Activated naive CD4-positive, alpha-beta T cell treated with anti-CD3 and anti-CD28 coated beads, Interleukin-2, amount 50 U/mL, for 24 hours (primary cell): Measurements from ENCODE around the gene TMEM9.

Experiments used
- H3K27ac Mint-ChIP-seq: one replicate; pipeline ENCODE4 v1.8.0; 2021; ENCODE audit warnings: mild to moderate bottlenecking, mixed read lengths
- H3K27me3 Mint-ChIP-seq: one replicate; pipeline ENCODE4 v1.8.0; 2021; ENCODE audit warnings: mixed read lengths
- H3K36me3 Mint-ChIP-seq: one replicate; pipeline ENCODE4 v1.8.0; 2021; ENCODE audit warnings: mixed read lengths
- H3K4me1 Mint-ChIP-seq: one replicate; pipeline ENCODE4 v1.8.0; 2021; ENCODE audit warnings: mixed read lengths
- H3K4me3 Mint-ChIP-seq: one replicate; pipeline ENCODE4 v1.8.0; 2021; ENCODE audit warnings: mild to moderate bottlenecking, mixed read lengths
- H3K9me3 Mint-ChIP-seq: one replicate; pipeline ENCODE4 v1.8.0; 2021; ENCODE audit warnings: mixed read lengths

TMEM9 gene

DNA sequence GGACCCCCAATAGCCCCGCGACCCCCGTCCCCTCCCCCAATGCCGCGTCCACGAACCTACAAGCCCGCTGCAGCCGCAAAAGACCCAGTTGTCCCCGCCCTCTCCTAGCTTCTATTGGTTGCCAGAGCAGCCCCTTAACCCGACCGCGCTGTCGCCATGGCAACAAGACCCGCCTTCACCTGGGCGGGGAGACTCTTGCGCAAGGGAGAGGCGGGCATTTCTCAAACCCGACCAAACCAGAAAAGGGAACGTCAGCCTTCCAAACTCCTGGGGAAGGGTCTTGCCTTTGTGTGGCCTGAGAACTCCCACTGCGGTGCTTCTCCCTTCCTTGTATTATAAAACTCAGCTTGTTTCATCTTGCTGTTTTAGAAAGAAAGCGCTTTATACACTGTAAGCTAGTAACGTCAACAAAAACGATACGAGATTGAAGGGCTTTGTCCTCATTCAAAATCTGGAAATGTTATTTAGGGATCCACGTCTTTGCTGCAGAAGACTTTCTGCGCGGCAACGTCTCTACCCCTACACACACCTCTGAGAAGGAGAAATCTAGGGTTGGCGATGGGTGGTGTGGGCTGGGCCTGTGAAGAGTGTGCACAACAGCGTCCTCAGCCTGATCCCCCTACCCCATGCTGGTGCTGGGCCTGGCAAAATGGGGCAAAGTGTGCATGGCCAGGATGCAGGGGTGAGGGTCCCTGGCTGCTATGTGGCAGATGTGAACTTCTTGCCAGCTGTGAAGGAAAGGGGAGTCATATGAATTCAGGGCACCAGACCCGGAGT lies at the start of gene TMEM9:
TMEM9 (minus strand) TSS at position 86 of the 777 bp plus-strand sequence. CDS start 551 bp downstream, outside the sequence.
- H3K4me3 Mint-ChIP-seq, result peak within 1 kb of the TSS; percentile 91
- H3K9me3 Mint-ChIP-seq, result no peaks in the 10 kb centered on the region
- no peaks in the 10 kb centered on the region for H3K27me3 Mint-ChIP-seq
- peaks cover 24% of the 10 kb centered on the region for H3K4me1 Mint-ChIP-seq
- peak within 1 kb of the TSS; percentile 84 for H3K27ac Mint-ChIP-seq
- no peaks in the 10 kb centered on the region for H3K36me3 Mint-ChIP-seq

DNA sequence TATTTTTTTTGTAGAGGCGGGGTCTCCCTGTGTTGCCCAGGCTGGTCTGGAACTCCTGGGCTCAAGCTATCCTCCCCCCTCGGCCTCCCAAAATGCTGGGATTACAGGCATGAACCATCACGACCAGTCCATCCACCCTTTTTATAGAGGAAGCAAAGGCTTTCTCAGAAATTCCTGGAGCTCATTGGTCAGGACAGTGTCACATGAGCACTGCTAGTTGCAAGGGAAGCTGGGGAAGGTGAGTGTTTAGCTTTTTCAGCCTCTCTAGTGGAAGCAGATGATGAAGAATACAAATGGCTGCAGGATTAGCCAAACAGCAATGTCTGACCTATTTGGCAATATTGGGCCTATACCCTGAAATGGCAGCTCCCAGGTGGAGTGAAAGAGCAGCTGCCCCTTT lies 44.3 kb upstream of the TMEM9 start:
- H3K4me1 Mint-ChIP-seq, result no peaks in the 10 kb centered on the region
- H3K27ac Mint-ChIP-seq, result no peak overlapping the region
- no peaks in the 10 kb centered on the region for H3K36me3 Mint-ChIP-seq
- H3K4me3 Mint-ChIP-seq, result no peak overlapping the region
- H3K9me3 Mint-ChIP-seq, result no peaks in the 10 kb centered on the region
- H3K27me3 Mint-ChIP-seq, result no peaks in the 10 kb centered on the region

DNA sequence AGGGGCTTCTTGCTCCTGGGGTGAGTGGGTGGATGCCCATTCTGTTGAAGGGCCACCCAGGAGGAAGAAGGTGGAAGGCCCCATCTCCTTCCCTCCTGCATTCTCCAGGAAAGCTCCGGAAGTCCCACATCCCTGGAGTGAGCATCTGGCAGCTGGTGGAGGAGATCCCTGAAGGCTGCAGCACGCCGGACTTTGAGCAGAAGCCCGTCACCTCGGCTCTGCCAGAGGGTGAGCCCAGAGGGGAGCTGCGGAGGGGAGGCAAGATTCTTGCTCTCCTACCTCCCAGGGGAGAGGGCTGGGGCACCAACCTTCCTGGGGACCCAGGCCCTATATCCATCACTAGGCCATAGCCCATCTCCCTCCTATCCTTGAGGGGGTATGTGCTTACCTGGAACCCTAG lies 39.8 kb upstream of the TMEM9 start:
- Mint-ChIP-seq H3K27ac (no peak overlapping the region), H3K36me3 (no peaks in the 10 kb centered on the region), H3K4me3 (no peak overlapping the region)

DNA sequence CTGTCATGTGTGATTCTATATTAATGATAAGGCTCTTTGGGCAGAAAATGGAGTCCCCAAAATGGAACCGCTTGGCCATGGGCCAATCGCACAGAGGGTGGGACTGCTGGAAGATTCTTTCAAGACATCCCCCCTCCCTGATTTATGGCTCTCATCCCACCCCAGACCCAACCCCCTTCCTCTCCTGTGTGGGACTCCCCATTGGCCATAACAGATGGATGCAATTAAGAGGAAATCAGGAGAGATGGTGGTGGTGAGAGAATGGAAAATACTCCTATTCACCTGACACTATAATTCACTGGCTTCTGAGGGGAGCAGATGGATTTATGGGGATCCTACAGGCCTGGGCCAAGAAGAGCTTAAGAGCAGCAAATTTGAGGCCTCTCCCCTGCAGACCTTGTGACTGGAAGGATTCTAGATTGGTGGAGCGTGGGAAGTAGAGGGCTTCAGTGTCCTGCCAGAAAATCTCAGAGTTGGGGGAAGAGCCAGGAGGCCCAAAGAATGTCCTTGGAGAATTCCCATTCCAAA lies 38.1 kb upstream of the TMEM9 start:
- H3K27me3 Mint-ChIP-seq, result peaks cover 3% of the 10 kb centered on the region

More for the DNA sequence above, 39.8 kb upstream of the TMEM9 start:
- Mint-ChIP-seq H3K4me1 (no peaks in the 10 kb centered on the region), H3K27me3 (peaks cover 3% of the 10 kb centered on the region), H3K9me3 (no peaks in the 10 kb centered on the region)

DNA sequence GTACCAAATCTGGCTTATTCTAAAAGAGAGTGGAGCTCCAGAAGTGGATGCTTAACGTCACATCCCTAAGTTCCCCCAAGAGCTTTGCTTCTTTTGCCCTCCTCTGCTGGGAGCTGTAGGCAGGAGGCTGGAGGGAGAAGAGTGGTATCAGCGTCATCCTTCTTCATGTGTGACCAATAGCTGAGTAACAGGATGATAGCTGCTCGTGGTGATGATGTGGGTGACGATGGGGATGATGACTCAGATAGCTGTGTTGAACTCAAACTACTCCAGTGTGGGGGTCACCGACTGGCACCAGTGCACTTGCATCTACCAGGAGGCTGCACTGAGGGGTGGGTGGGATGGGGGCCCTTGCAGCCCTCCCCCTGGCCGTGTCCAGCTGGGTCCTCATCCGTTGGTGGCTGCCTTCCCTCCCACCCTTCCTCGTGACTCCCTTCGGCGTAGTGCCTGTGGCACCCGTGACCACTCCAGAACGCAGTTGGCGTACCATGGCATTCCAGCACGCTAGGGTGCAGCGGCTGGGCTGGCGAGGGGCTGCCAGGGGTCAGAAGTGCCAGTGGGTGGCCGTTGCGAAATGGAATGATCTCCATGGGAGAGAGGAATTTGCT lies 37.5 kb upstream of the TMEM9 start:
- Mint-ChIP-seq H3K36me3 (no peaks in the 10 kb centered on the region), H3K27me3 (peaks cover 3% of the 10 kb centered on the region), H3K4me3 (no peak overlapping the region), H3K27ac (no peak overlapping the region), H3K4me1 (no peaks in the 10 kb centered on the region), H3K9me3 (no peaks in the 10 kb centered on the region)

More for the DNA sequence above, 38.1 kb upstream of the TMEM9 start:
- Mint-ChIP-seq H3K4me3 (no peak overlapping the region), H3K27ac (no peak overlapping the region), H3K36me3 (no peaks in the 10 kb centered on the region), H3K9me3 (no peaks in the 10 kb centered on the region), H3K4me1 (no peaks in the 10 kb centered on the region)

DNA sequence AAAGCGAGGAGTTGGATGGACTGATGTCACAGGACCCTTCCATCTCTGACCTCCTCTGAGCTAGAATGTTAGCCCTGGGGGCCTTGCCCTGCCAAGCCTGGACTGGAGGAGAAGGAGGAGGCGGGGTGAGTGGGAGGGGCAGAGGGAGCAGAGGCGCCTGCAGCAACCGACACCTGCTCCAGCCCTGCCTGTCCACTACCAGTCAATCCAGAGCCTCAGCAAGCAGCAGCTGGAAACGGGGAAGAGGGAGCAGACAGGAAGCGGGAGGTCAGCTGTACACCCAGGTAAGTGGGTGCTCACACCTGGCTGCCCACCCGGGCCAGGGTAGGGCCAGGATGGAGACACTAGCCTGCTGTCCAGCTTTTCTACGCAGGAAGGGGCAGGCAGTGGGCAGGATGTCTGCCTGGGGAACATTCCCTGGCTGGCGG lies 36.4 kb upstream of the TMEM9 start, which contains the start of gene IGFN1:
IGFN1 (plus strand) TSS at position 201 of the 428 bp plus-strand sequence. CDS start 2,470 bp downstream, outside the sequence.
- Mint-ChIP-seq H3K36me3 (no peaks in the 10 kb centered on the region), H3K27ac (no peak within 1 kb of the TSS), H3K4me3 (no peak within 1 kb of the TSS), H3K4me1 (no peaks in the 10 kb centered on the region), H3K9me3 (no peaks in the 10 kb centered on the region), H3K27me3 (peaks cover 3% of the 10 kb centered on the region)

DNA sequence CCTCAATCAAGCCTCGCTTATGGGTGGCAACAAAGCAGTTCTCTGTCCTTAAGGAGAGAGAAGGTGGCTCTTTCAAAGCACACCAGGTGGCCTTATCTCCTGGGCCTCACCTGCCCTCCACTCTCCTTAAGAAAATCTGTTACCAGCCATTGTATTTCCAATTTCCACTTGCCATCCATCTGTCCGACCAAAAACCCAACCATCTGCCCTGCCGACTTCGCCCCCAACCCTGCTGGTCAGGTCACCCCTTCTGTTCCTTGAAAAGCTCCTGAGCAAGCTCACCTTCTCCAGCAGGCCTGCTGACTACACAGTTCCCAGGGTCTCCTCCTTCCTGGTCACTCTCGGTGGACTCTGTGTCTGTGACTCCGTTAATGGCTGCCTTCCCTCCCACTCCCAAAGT lies 35.7 kb upstream of the TMEM9 start:
- Mint-ChIP-seq H3K36me3 (no peaks in the 10 kb centered on the region), H3K9me3 (no peaks in the 10 kb centered on the region), H3K27me3 (peaks cover 3% of the 10 kb centered on the region), H3K4me3 (no peak overlapping the region), H3K27ac (no peak overlapping the region), H3K4me1 (no peaks in the 10 kb centered on the region)

DNA sequence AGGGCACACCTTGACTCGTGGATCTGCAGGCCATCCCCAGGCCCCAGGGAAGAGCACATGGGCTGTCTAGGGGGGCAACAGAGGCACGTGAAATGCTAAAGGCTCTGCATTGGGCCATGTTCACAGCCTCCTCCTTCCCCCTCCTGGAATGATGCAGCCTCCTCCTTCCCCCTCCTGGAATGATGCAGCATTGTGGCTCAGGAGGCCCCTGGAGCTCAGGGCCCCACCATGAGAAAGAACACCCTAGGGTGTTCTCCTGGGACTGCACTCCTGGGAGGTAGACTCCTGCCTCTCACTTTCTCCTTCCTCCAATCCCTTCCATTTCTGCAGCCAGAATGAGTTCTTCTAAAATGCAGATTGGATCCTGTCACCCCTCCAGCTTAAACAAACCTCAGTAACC lies 34.8 kb upstream of the TMEM9 start:
- H3K36me3 Mint-ChIP-seq, result no peaks in the 10 kb centered on the region
- H3K4me3 Mint-ChIP-seq, result no peak overlapping the region
- no peaks in the 10 kb centered on the region for H3K9me3 Mint-ChIP-seq

DNA sequence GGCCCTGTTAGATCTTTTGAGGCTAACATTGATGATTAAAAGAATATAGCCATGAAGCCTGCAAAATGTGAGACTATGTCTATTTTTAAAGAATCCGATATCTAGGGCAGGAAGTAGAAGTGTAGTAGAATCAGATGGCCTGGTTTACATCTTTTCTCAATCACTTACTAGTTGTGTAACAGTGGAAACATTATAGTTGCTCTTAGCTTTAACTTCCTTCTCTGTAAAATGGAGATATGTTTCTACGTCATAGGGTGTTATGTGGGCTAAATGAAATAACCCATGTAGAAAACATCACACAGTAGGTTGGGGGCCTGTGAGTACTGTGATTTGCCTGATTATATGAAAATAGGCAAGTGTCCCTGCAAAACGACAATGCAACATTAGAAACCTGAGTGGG lies 31.9 kb upstream of the TMEM9 start:
- H3K4me1 Mint-ChIP-seq, result no peaks in the 10 kb centered on the region
- H3K4me3 Mint-ChIP-seq, result no peak overlapping the region
- H3K36me3 Mint-ChIP-seq, result peaks cover 2% of the 10 kb centered on the region
- H3K9me3 Mint-ChIP-seq, result no peaks in the 10 kb centered on the region
- H3K27me3 Mint-ChIP-seq, result peaks cover 12% of the 10 kb centered on the region
- no peak overlapping the region for H3K27ac Mint-ChIP-seq

More for the DNA sequence above, 34.8 kb upstream of the TMEM9 start:
- Mint-ChIP-seq H3K4me1 (no peaks in the 10 kb centered on the region), H3K27me3 (peaks cover 5% of the 10 kb centered on the region), H3K27ac (no peak overlapping the region)

DNA sequence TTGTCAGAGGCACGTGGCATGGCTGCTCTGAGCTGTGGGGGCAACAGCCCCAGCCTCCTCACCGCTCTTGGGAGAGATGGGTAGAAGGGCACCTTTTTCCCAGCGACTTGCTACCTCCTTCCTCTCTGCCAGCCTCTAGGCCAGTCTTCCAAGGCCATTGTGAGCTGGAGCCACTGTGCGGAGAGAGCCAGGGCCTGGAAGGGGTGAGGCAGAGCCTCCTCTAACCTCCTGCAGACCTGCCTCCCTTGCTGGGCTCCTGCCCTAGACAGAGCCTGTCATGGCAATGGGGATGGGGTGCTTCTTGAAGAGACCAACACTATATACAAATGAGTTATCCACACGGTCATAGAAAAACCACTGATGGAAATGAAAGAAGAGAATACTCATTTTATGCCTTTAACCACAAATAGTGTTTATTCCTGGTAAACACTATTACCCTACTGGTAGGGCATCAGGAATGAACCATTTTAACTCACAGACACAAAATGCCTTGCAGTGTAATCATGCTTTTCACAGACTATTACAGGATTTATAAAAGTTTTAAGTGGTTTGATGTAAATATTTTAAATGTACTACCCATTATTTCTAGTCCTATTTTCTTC lies 31.4 kb upstream of the TMEM9 start:
- peaks cover 12% of the 10 kb centered on the region for H3K27me3 Mint-ChIP-seq
- H3K36me3 Mint-ChIP-seq, result peaks cover 2% of the 10 kb centered on the region
- H3K4me1 Mint-ChIP-seq, result no peaks in the 10 kb centered on the region
- no peak overlapping the region for H3K27ac Mint-ChIP-seq
- no peak overlapping the region for H3K4me3 Mint-ChIP-seq
- H3K9me3 Mint-ChIP-seq, result no peaks in the 10 kb centered on the region

DNA sequence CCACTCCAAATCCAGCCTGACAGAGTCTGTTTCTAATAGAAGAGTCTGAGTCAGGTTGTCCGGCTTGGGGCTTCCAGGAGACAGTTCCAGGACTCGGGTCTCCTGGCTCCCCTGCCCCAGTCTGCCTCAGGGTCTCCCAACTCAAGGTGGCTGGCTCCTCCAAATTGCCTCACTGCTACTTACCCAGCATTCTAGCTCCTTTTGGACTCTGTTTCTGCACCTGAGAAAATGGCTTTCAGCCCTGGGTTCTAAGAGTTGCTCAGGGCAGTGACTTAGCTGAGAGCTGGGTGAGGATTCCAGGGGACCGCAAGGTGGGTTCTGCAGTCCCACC lies 30.8 kb upstream of the TMEM9 start:
- H3K36me3 Mint-ChIP-seq, result peaks cover 4% of the 10 kb centered on the region
- no peak overlapping the region for H3K4me3 Mint-ChIP-seq
- H3K27me3 Mint-ChIP-seq, result peaks cover 12% of the 10 kb centered on the region
- no peaks in the 10 kb centered on the region for H3K4me1 Mint-ChIP-seq
- no peak overlapping the region for H3K27ac Mint-ChIP-seq
- no peaks in the 10 kb centered on the region for H3K9me3 Mint-ChIP-seq

DNA sequence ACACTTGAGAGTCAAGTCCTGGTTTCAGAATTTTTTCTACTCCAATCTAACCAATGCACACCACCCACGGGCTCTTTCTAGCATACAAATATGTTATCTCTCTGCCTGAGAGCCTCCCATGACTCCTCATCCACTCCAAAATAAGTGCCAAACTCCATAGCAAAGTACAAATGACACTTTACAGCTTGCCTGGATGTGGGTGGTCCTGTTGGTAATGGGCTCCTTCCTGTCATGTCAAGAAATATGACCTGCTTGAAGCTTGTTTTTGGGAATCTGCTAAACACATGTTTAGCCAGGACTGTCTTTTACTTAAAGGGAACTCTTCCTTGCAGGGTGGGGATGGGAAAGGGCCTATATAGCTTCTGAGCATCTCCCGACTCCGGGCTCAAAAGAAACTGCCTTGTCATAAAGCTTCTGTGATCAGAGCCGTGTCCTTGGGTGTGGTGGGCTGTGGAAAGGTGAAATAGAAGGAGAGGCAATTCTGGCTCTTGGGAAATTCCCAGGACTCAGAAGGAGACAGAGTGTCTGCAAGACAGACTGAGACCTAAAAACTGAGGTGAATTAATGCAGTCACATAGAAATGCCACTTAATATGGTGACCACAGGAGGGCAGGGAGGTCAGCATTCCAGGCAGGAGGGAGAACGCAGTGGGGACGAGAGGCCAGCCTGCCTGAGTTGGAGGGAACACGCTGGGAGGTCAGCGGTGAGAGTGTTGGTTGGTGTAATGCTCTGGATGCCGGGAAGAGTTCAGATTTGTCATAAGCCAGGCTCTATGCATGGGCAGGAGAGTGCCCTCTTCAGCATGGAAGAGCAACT lies 30.2 kb upstream of the TMEM9 start:
- H3K27ac Mint-ChIP-seq, result no peak overlapping the region
- H3K36me3 Mint-ChIP-seq, result peaks cover 5% of the 10 kb centered on the region
- H3K4me1 Mint-ChIP-seq, result no peaks in the 10 kb centered on the region
- H3K4me3 Mint-ChIP-seq, result no peak overlapping the region
- no peaks in the 10 kb centered on the region for H3K9me3 Mint-ChIP-seq
- peaks cover 12% of the 10 kb centered on the region for H3K27me3 Mint-ChIP-seq

DNA sequence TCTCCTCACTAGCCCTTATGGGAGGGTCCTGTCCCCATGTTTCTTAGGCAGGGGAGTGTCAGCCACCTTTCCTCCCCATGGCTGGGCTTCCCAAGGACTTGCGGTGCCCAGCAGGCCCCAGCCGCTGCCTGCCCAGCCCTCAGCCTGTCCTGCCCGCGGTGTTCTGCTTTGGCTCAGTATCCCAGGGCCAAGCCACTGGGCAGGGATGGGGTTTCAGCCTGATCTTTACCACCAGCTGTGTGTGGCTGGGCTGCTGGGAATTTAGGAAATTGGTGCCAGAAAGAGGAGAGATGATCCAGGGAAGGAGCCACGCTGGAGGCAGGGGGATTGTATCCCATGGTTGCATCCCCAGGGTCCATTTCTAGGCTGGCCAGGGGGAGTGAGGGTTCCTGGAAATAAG lies 29.5 kb upstream of the TMEM9 start:
- no peak overlapping the region for H3K4me3 Mint-ChIP-seq
- H3K9me3 Mint-ChIP-seq, result no peaks in the 10 kb centered on the region
- peaks cover 10% of the 10 kb centered on the region for H3K27me3 Mint-ChIP-seq
- no peaks in the 10 kb centered on the region for H3K4me1 Mint-ChIP-seq
- peaks cover 5% of the 10 kb centered on the region for H3K36me3 Mint-ChIP-seq
- H3K27ac Mint-ChIP-seq, result no peak overlapping the region

DNA sequence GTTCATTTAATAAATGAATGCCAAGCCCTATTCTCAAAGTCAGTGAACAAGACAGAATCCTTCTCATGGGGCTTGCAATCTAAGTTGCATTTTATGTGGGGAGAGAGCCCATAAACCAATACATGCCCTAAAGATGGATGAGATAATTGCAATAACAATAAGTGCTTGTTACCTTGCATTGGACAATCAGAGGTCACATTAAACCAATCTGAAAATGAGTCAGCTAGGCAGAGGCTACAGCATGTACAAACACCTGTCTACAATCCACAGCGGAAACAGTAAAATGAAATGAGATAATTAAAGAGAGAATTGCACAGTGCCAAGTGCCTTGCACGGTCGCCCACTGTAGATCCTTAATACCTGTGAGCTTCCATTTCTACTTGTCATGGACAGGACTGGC lies 28.9 kb upstream of the TMEM9 start:
- Mint-ChIP-seq H3K9me3 (no peaks in the 10 kb centered on the region), H3K27me3 (peaks cover 10% of the 10 kb centered on the region), H3K36me3 (peaks cover 5% of the 10 kb centered on the region)

DNA sequence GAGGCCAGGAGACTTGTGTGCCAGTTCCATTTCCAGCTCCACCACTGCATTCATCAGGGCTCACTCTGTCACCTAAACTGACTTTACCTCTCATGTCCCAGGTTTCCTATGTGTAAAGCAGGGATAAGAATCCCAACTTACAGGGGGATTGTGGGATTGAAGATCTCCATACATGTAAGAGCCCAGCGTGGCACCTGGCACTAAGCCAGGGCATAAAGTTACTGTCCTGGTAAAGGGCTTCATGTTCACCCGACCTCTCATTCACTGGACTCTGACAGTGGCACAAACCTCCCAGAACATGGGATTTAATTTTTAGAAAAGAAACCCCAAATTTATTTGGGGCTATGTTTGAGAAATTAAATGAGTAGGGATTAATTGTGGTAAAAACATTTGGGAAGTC lies 27.5 kb upstream of the TMEM9 start:
- no peak overlapping the region for H3K27ac Mint-ChIP-seq
- H3K36me3 Mint-ChIP-seq, result peaks cover 7% of the 10 kb centered on the region
- peaks cover 10% of the 10 kb centered on the region for H3K27me3 Mint-ChIP-seq
- no peaks in the 10 kb centered on the region for H3K9me3 Mint-ChIP-seq
- H3K4me1 Mint-ChIP-seq, result no peaks in the 10 kb centered on the region
- H3K4me3 Mint-ChIP-seq, result no peak overlapping the region

More for the DNA sequence above, 28.9 kb upstream of the TMEM9 start:
- H3K4me1 Mint-ChIP-seq, result no peaks in the 10 kb centered on the region
- H3K27ac Mint-ChIP-seq, result no peak overlapping the region
- no peak overlapping the region for H3K4me3 Mint-ChIP-seq
